Left lung (tissue), 10 donors: ENCODE measurements around the gene OLFM3. TPM values are rescaled to one million over a fixed set of nuclear protein-coding genes. Genes with fewer than 3 reads are reported as not detected.

ENCODE experiments used
- ATAC-seq: fragments of 200-7000 bp; cut with Tn5 transposase; one replicate; pipeline ENCODE4 v1.9.1; 2020; ENCODE audit warnings: moderate library complexity
- DNase-seq, 4 donors: peaks; one replicate each; pipeline ENCODE4 v3.0.0-alpha.2; 2013 to 2020
- H3K27ac ChIP-seq, 2 donors: fragments of 200-600 bp; sonication (generic) in 1 of 2; one replicate each; pipeline versions ENCODE4 v1.5.0 to v1.8.0; 2020 to 2021
- H3K27me3 ChIP-seq, 2 donors: fragments of 200-600 bp; sonication (generic) in 1 of 2; one replicate each; pipeline versions ENCODE4 v1.5.0 to v1.8.0; 2020 to 2021
- H3K36me3 ChIP-seq, 2 donors: fragments of 200-600 bp; sonication (generic) in 1 of 2; one replicate each; pipeline versions ENCODE4 v1.5.0 to v1.8.0; 2020 to 2021
- H3K4me1 ChIP-seq, 2 donors: fragments of 200-600 bp; one replicate each; pipeline ENCODE4 v1.8.0; 2021
- H3K4me3 ChIP-seq, 2 donors: fragments of 200-600 bp; sonication (generic) in 1 of 2; one replicate each; pipeline versions ENCODE4 v1.5.0 to v1.8.0; 2020 to 2021; ENCODE audit warnings: mild to moderate bottlenecking in 1 of 2
- H3K9me3 ChIP-seq, 2 donors: fragments of 200-600 bp; sonication (generic) in 1 of 2; one replicate each; pipeline versions ENCODE4 v1.5.0 to v1.8.0; 2020 to 2021
- CTCF ChIP-seq, 2 donors: fragments of 200-600 bp; sonication (generic) in 1 of 2; IDR thresholded peaks; one replicate each; pipeline versions ENCODE4 v1.5.0 to v1.8.0; 2021; ENCODE audit warnings: antibody characterized with exemption in 2 of 2
- intact Hi-C, 2 donors: fragments of 100-400 bp; cut with DNase I; formaldehyde crosslinking; loops; one replicate each; pipeline versions ENCODE4 v1.11.2 to v1.14.2; 2022
- polyA plus RNA-seq, 6 donors: library from polyadenylated mRNA; unstranded; fragments of 120-200 nt; gene quantifications; one replicate each; pipeline ENCODE4 v1.2.1, GENCODE V29; 2013; ENCODE audit not compliant: insufficient read length in 6 of 6
- total RNA-seq, 2 donors: library from RNA; stranded (reverse); fragmentation: NEBNext Ultra II Directional; extraction: Animal tissue kit (Norgen Biotek cat#: 25700); gene quantifications; one replicate each; pipeline ENCODE4 v1.2.1, GENCODE V29; 2021
- donor health status: DM: no; HTN: yes; CAD: no.
- donor health status: DM: no; HTN: no; CAD: no.

OLFM3 gene
- total and polyA plus RNA-seq, 8 donors = 1.6 to 5.9 (median 2.7) TPM; not detected in 2

- Histone ChIP-seq H3K9me3 (no peaks in the 10 kb centered on the region), H3K36me3 (no peaks in the 10 kb centered on the region), H3K4me3 (no peak overlapping the region), H3K27ac (no peak overlapping the region), H3K4me1 (no peaks in the 10 kb centered on the region), H3K27me3 (no peaks in the 10 kb centered on the region)
- no peak for ATAC-seq
- DNase-seq = no peak
- intact Hi-C loops = no loop called here
- no peak for TF ChIP-seq CTCF (IDR thresholded peaks at IDR 0.05)
Observed at GRCh38 chr1:101835988-101836387, 160.7 kb downstream of the OLFM3 start.

GRCh38 chr1:101833312-101833711 is 163.4 kb downstream of the OLFM3 start:
- Histone ChIP-seq H3K4me1 (no peaks in the 10 kb centered on the region), H3K27ac (no peak overlapping the region), H3K36me3 (no peaks in the 10 kb centered on the region), H3K4me3 (no peak overlapping the region), H3K27me3 (no peaks in the 10 kb centered on the region), H3K9me3 (no peaks in the 10 kb centered on the region)
- intact Hi-C loops = no loop called here
- DNase-seq (no peak), ATAC-seq (no peak)
- TF ChIP-seq CTCF (IDR thresholded peaks at IDR 0.05) = no peak

- ATAC-seq (no peak), DNase-seq (no peak)
- Histone ChIP-seq H3K9me3 (no peaks in the 10 kb centered on the region), H3K36me3 (no peaks in the 10 kb centered on the region), H3K27ac (no peak overlapping the region), H3K4me3 (no peak overlapping the region), H3K27me3 (no peaks in the 10 kb centered on the region), H3K4me1 (no peaks in the 10 kb centered on the region)
- no peak for TF ChIP-seq CTCF (IDR thresholded peaks at IDR 0.05)
- intact Hi-C loops = no loop called here
Observed at GRCh38 chr1:101826416-101826815, 170.3 kb downstream of the OLFM3 start.

- no peaks in the 10 kb centered on the region for H3K9me3 ChIP-seq
- peak; percentile 15 to 20 for TF ChIP-seq CTCF (IDR thresholded peaks at IDR 0.05)
- no peaks in the 10 kb centered on the region for H3K36me3 ChIP-seq
- H3K4me3 ChIP-seq = no peak overlapping the region
- no peak overlapping the region for H3K27ac ChIP-seq
- H3K27me3 ChIP-seq = no peaks in the 10 kb centered on the region
- intact Hi-C loops = no loop called here
- peak; percentile 90 for ATAC-seq
- peak in 2 of 4 donors; percentile 20 to 62 for DNase-seq
- no peaks in the 10 kb centered on the region for H3K4me1 ChIP-seq
Observed at GRCh38 chr1:101820071-101820470, 176.7 kb downstream of the OLFM3 start.

GRCh38 chr1:101816262-101816661 is 180.5 kb downstream of the OLFM3 start:
- intact Hi-C loops = no loop called here
- TF ChIP-seq CTCF (IDR thresholded peaks at IDR 0.05) = no peak
- no peaks in the 10 kb centered on the region for H3K4me1 ChIP-seq
- DNase-seq (no peak), ATAC-seq (no peak)
- H3K27ac ChIP-seq = no peak overlapping the region
- no peak overlapping the region for H3K4me3 ChIP-seq
- no peaks in the 10 kb centered on the region for H3K9me3 ChIP-seq
- H3K27me3 ChIP-seq = no peaks in the 10 kb centered on the region
- no peaks in the 10 kb centered on the region for H3K36me3 ChIP-seq
